ENCODE measurements around the gene EXOC6B. TPM values are rescaled to one million over a fixed set of nuclear protein-coding genes. Genes with fewer than 3 reads are reported as not detected.

EXOC6B gene
- total and polyA plus RNA-seq, 10 of the 15 experiments (the other 5 are each of a cell fraction or from before 2014, with no cell fraction given), result 0.23 to 2.2 (median 1.2) TPM

- ChIA-PET SMC1A (ENCODE audit: uncharacterized antibody, unreplicated experiment) (interaction anchor here (0.9 kb wide), 1 partner anchor 9 kb away, joined by 3 read pairs; no protein-coding TSS in a partner anchor), CTCF (interaction anchor here (1.2 kb wide), 1 partner anchor 14 kb away, joined by 3 read pairs; no protein-coding TSS in a partner anchor), POLR2A (no interaction called here), RAD21 (ENCODE audit: unreplicated experiment) (interaction anchor here (0.6 kb wide), 1 partner anchor 9 kb away, joined by 3 read pairs; no protein-coding TSS in a partner anchor)
- ATAC-seq, result no peak
- no TSS peak for BruUV-seq (replicated peaks)
- Histone ChIP-seq H2AFZ (ENCODE audit: control insufficient read depth, low read depth, low read length) (no peak overlapping the region), H3K4me2 (ENCODE audit: control insufficient read depth, insufficient read depth) (no peak overlapping the region), H3K9ac (ENCODE audit: control insufficient read depth, insufficient read depth, low read length) (no peak overlapping the region), H4K20me1 (ENCODE audit: control insufficient read depth, insufficient read depth) (no peaks in the 10 kb centered on the region), H3K79me2 (ENCODE audit: control insufficient read depth, insufficient read depth, low read length) (no peaks in the 10 kb centered on the region), H3K36me3 (ENCODE audit: control insufficient read depth in 2 of 2, insufficient read depth in 2 of 2, low read length in 1 of 2) (no peaks in the 10 kb centered on the region), H3K4me3 (no peak overlapping the region), H3K27ac (ENCODE audit: control insufficient read depth, insufficient read depth) (no peak overlapping the region), H3K4me1 (ENCODE audit: control insufficient read depth, insufficient read depth, low read length) (no peaks in the 10 kb centered on the region), H3K27me3 (replicated peaks in 1 of 2; ENCODE audit: control insufficient read depth in 2 of 2, insufficient read depth in 2 of 2, low read length in 1 of 2) (no peaks in the 10 kb centered on the region), H3K9me3 (replicated peaks; ENCODE audit: control insufficient read depth, insufficient read depth, low read length) (no peaks in the 10 kb centered on the region; the same call in 2 of the 3 replicates)
- FAIRE-seq, result no peak
- intact Hi-C loops (cut with micrococcal nuclease; ENCODE audit: unreplicated experiment) (no loop called here), in situ Hi-C loops (cut with MboI) (no loop called here)
- TF ChIP-seq MEF2B (IDR thresholded peaks at IDR 0.05; ENCODE audit: partially characterized antibody, poor library complexity, severe bottlenecking), result no peak
- TF ChIP-seq ZNF217 (IDR thresholded peaks at IDR 0.05), result no peak
- TF ChIP-seq SREBF2 (IDR thresholded peaks at IDR 0.05; ENCODE audit: low read length), result no peak
- no peak for TF ChIP-seq BCLAF1 (IDR thresholded peaks at IDR 0.05)
- no peak for TF ChIP-seq SREBF1 (IDR thresholded peaks at IDR 0.05; ENCODE audit: low read length)
- no peak for TF ChIP-seq NFIC (IDR thresholded peaks at IDR 0.05; ENCODE audit: low read depth, low read length)
- no peak for TF ChIP-seq JUND (IDR thresholded peaks at IDR 0.05; ENCODE audit: low read depth, low read length)
- no peak for TF ChIP-seq MYB (IDR thresholded peaks at IDR 0.05; ENCODE audit: borderline replicate concordance, low read depth, low read length)
- TF ChIP-seq CHD4 (IDR thresholded peaks at IDR 0.05), result no peak
- no peak for TF ChIP-seq SUPT20H (IDR thresholded peaks at IDR 0.05; ENCODE audit: borderline replicate concordance, control insufficient read depth, low read depth, low read length)
- DNase-seq (ENCODE audit: low read depth, low spot score), result no peak
- WGBS (ENCODE audit: insufficient coverage, insufficient replicate concordance, low lambda C conversion rate, missing lambda C conversion rate), result 100% methylated on average over 1 of the region's 1 CpG
These were observed 66.1 kb downstream of the EXOC6B start for GRCh38 chr2:72759755-72760154.

All from GM12878 (cell line).